ENCODE results near the gene ITPKB.

ITPKB gene

GRCh38 chr1:226736908-226737818 is 1.9 kb downstream of the ITPKB start:
- Histone ChIP-seq H3K4me1 (ENCODE audit: insufficient read depth, low read length) (peaks cover 18% of the 10 kb centered on the region), H3K4me3 (ENCODE audit: low read length) (peak overlapping the region; percentile 80), H3K9ac (ENCODE audit: low read depth, low read length) (peak overlapping the region; percentile 67), H3K9me3 (ENCODE audit: insufficient read depth, low read depth, low read length) (no peaks in the 10 kb centered on the region), H3K27ac (ENCODE audit: low read depth, low read length) (no peak overlapping the region), H3K36me3 (ENCODE audit: insufficient read depth, low read length) (no peaks in the 10 kb centered on the region), H3K27me3 (ENCODE audit: insufficient read depth, low read length) (peaks cover 60% of the 10 kb centered on the region)
- 5% methylated on average over 89 of the region's 89 CpGs for WGBS

GRCh38 chr1:226736001-226736907 is 2.8 kb downstream of the ITPKB start:
- peaks cover 25% of the 10 kb centered on the region for H3K4me1 ChIP-seq (ENCODE audit: insufficient read depth, low read length)
- no peak overlapping the region for H3K9ac ChIP-seq (ENCODE audit: low read depth, low read length)
- no peaks in the 10 kb centered on the region for H3K9me3 ChIP-seq (ENCODE audit: insufficient read depth, low read depth, low read length)
- H3K36me3 ChIP-seq (ENCODE audit: insufficient read depth, low read length) = no peaks in the 10 kb centered on the region
- 66% methylated on average over 39 of the region's 39 CpGs for WGBS
- peak overlapping the region; percentile 80 for H3K4me3 ChIP-seq (ENCODE audit: low read length)
- H3K27me3 ChIP-seq (ENCODE audit: insufficient read depth, low read length) = peaks cover 60% of the 10 kb centered on the region
- H3K27ac ChIP-seq (ENCODE audit: low read depth, low read length) = no peak overlapping the region

GRCh38 chr1:226735576-226735975 is 3.5 kb downstream of the ITPKB start:
- no peak overlapping the region for H3K4me3 ChIP-seq (ENCODE audit: low read length)
- H3K4me1 ChIP-seq (ENCODE audit: insufficient read depth, low read length) = peaks cover 32% of the 10 kb centered on the region
- peaks cover 57% of the 10 kb centered on the region for H3K27me3 ChIP-seq (ENCODE audit: insufficient read depth, low read length)
- no peaks in the 10 kb centered on the region for H3K36me3 ChIP-seq (ENCODE audit: insufficient read depth, low read length)
- no peak overlapping the region for H3K27ac ChIP-seq (ENCODE audit: low read depth, low read length)
- 85% methylated on average over 12 of the region's 12 CpGs for WGBS
- no peaks in the 10 kb centered on the region for H3K9me3 ChIP-seq (ENCODE audit: insufficient read depth, low read depth, low read length)
- H3K9ac ChIP-seq (ENCODE audit: low read depth, low read length) = no peak overlapping the region

GRCh38 chr1:226734611-226735153 is 4.4 kb downstream of the ITPKB start:
- WGBS = 93% methylated on average over 3 of the region's 3 CpGs
- Histone ChIP-seq H3K36me3 (ENCODE audit: insufficient read depth, low read length) (no peaks in the 10 kb centered on the region), H3K27ac (ENCODE audit: low read depth, low read length) (no peak overlapping the region), H3K9ac (ENCODE audit: low read depth, low read length) (no peak overlapping the region), H3K4me1 (ENCODE audit: insufficient read depth, low read length) (peaks cover 32% of the 10 kb centered on the region), H3K9me3 (ENCODE audit: insufficient read depth, low read depth, low read length) (no peaks in the 10 kb centered on the region), H3K4me3 (ENCODE audit: low read length) (no peak overlapping the region), H3K27me3 (ENCODE audit: insufficient read depth, low read length) (peaks cover 48% of the 10 kb centered on the region)

GRCh38 chr1:226733876-226734275 is 5.2 kb downstream of the ITPKB start:
- Histone ChIP-seq H3K9me3 (ENCODE audit: insufficient read depth, low read depth, low read length) (no peaks in the 10 kb centered on the region), H3K27me3 (ENCODE audit: insufficient read depth, low read length) (peaks cover 40% of the 10 kb centered on the region), H3K27ac (ENCODE audit: low read depth, low read length) (no peak overlapping the region), H3K4me1 (ENCODE audit: insufficient read depth, low read length) (peaks cover 28% of the 10 kb centered on the region), H3K4me3 (ENCODE audit: low read length) (no peak overlapping the region), H3K9ac (ENCODE audit: low read depth, low read length) (no peak overlapping the region), H3K36me3 (ENCODE audit: insufficient read depth, low read length) (no peaks in the 10 kb centered on the region)
- 90% methylated on average over 4 of the region's 4 CpGs for WGBS

GRCh38 chr1:226733304-226733703 is 5.8 kb downstream of the ITPKB start:
- no peaks in the 10 kb centered on the region for H3K36me3 ChIP-seq (ENCODE audit: insufficient read depth, low read length)
- no peak overlapping the region for H3K4me3 ChIP-seq (ENCODE audit: low read length)
- peaks cover 28% of the 10 kb centered on the region for H3K4me1 ChIP-seq (ENCODE audit: insufficient read depth, low read length)
- H3K9me3 ChIP-seq (ENCODE audit: insufficient read depth, low read depth, low read length) = no peaks in the 10 kb centered on the region
- 98% methylated on average over 3 of the region's 4 CpGs for WGBS
- H3K9ac ChIP-seq (ENCODE audit: low read depth, low read length) = no peak overlapping the region
- peaks cover 34% of the 10 kb centered on the region for H3K27me3 ChIP-seq (ENCODE audit: insufficient read depth, low read length)
- H3K27ac ChIP-seq (ENCODE audit: low read depth, low read length) = no peak overlapping the region

GRCh38 chr1:226732856-226733291 is 6.2 kb downstream of the ITPKB start:
- H3K36me3 ChIP-seq (ENCODE audit: insufficient read depth, low read length) = no peaks in the 10 kb centered on the region
- no peak overlapping the region for H3K27ac ChIP-seq (ENCODE audit: low read depth, low read length)
- peaks cover 33% of the 10 kb centered on the region for H3K4me1 ChIP-seq (ENCODE audit: insufficient read depth, low read length)
- no peaks in the 10 kb centered on the region for H3K9me3 ChIP-seq (ENCODE audit: insufficient read depth, low read depth, low read length)
- 86% methylated on average over 4 of the region's 4 CpGs for WGBS
- H3K27me3 ChIP-seq (ENCODE audit: insufficient read depth, low read length) = peaks cover 30% of the 10 kb centered on the region
- no peak overlapping the region for H3K9ac ChIP-seq (ENCODE audit: low read depth, low read length)
- no peak overlapping the region for H3K4me3 ChIP-seq (ENCODE audit: low read length)

- H3K36me3 ChIP-seq (ENCODE audit: insufficient read depth, low read length) = no peaks in the 10 kb centered on the region
- H3K4me3 ChIP-seq (ENCODE audit: low read length) = no peak overlapping the region
- no peaks in the 10 kb centered on the region for H3K9me3 ChIP-seq (ENCODE audit: insufficient read depth, low read depth, low read length)
- H3K9ac ChIP-seq (ENCODE audit: low read depth, low read length) = no peak overlapping the region
- H3K4me1 ChIP-seq (ENCODE audit: insufficient read depth, low read length) = peaks cover 41% of the 10 kb centered on the region
- no peak overlapping the region for H3K27ac ChIP-seq (ENCODE audit: low read depth, low read length)
- peaks cover 15% of the 10 kb centered on the region for H3K27me3 ChIP-seq (ENCODE audit: insufficient read depth, low read length)
- WGBS = 85% methylated on average over 3 of the region's 3 CpGs
These were observed 7.7 kb downstream of the ITPKB start for GRCh38 chr1:226731257-226731893.

GRCh38 chr1:226730836-226731235 is 8.2 kb downstream of the ITPKB start:
- 67% methylated on average over 1 of the region's 3 CpGs for WGBS
- H3K9me3 ChIP-seq (ENCODE audit: insufficient read depth, low read depth, low read length) = no peaks in the 10 kb centered on the region
- H3K27me3 ChIP-seq (ENCODE audit: insufficient read depth, low read length) = peaks cover 10% of the 10 kb centered on the region
- no peak overlapping the region for H3K9ac ChIP-seq (ENCODE audit: low read depth, low read length)
- H3K27ac ChIP-seq (ENCODE audit: low read depth, low read length) = no peak overlapping the region
- peaks cover 37% of the 10 kb centered on the region for H3K4me1 ChIP-seq (ENCODE audit: insufficient read depth, low read length)
- H3K36me3 ChIP-seq (ENCODE audit: insufficient read depth, low read length) = no peaks in the 10 kb centered on the region
- H3K4me3 ChIP-seq (ENCODE audit: low read length) = no peak overlapping the region

- Histone ChIP-seq H3K36me3 (ENCODE audit: insufficient read depth, low read length) (no peaks in the 10 kb centered on the region), H3K4me1 (ENCODE audit: insufficient read depth, low read length) (peaks cover 37% of the 10 kb centered on the region), H3K4me3 (ENCODE audit: low read length) (no peak overlapping the region), H3K27me3 (ENCODE audit: insufficient read depth, low read length) (peaks cover 4% of the 10 kb centered on the region; the same call in 1 of the 2 replicates), H3K9ac (ENCODE audit: low read depth, low read length) (no peak overlapping the region), H3K27ac (ENCODE audit: low read depth, low read length) (no peak overlapping the region), H3K9me3 (ENCODE audit: insufficient read depth, low read depth, low read length) (no peaks in the 10 kb centered on the region)
- 100% methylated on average over 1 of the region's 1 CpG for WGBS
These were observed 9.0 kb downstream of the ITPKB start for GRCh38 chr1:226730071-226730470.
